Left ventricle myocardium inferior (tissue), 1 donor: ENCODE data around the gene NR2F1-AS1. TPM values are rescaled to one million over a fixed set of nuclear protein-coding genes. Genes with fewer than 3 reads are reported as not detected.

Source experiments
- DNase-seq: peaks from one replicate; pipeline ENCODE4 v3.0.0-alpha.2; 2020
- H3K27ac ChIP-seq: fragments of 200-600 bp; replicated peaks from 2 replicates; pipeline ENCODE4 v1.8.0; 2021
- H3K27me3 ChIP-seq: fragments of 200-600 bp; 2 replicates; pipeline ENCODE4 v1.8.0; 2021; ENCODE audit warnings: low read depth
- H3K36me3 ChIP-seq: fragments of 200-600 bp; 2 replicates; pipeline ENCODE4 v1.8.0; 2021
- H3K4me1 ChIP-seq: fragments of 200-600 bp; 2 replicates; pipeline ENCODE4 v1.8.0; 2021
- H3K4me3 ChIP-seq: fragments of 200-600 bp; 2 replicates; pipeline ENCODE4 v1.8.0; 2021; ENCODE audit warnings: mild to moderate bottlenecking, moderate library complexity
- H3K9me3 ChIP-seq: fragments of 200-600 bp; replicated peaks from 2 replicates; pipeline ENCODE4 v1.8.0; 2021
- CTCF ChIP-seq: fragments of 200-600 bp; IDR thresholded peaks from 2 replicates; pipeline ENCODE4 v1.8.0; 2021; ENCODE audit warnings: antibody characterized with exemption, mild to moderate bottlenecking, borderline replicate concordance
- intact Hi-C: fragments of 100-400 bp; cut with micrococcal nuclease; formaldehyde crosslinking; loops from one replicate; pipeline ENCODE4 v1.11.0; 2022
- total RNA-seq: library from RNA; stranded (reverse); fragmentation: NEBNext Ultra II Directional; extraction: Animal tissue kit (Norgen Biotek cat#: 25700); gene quantifications from one replicate; pipeline ENCODE4 v1.2.1, GENCODE V29; 2021
- donor health status: DM: no; HTN: yes; CAD: no; lungs with severe emphysema.

NR2F1-AS1 gene
- total RNA-seq, 1 donor from 2014 or later, result 0.60 TPM

DNA sequence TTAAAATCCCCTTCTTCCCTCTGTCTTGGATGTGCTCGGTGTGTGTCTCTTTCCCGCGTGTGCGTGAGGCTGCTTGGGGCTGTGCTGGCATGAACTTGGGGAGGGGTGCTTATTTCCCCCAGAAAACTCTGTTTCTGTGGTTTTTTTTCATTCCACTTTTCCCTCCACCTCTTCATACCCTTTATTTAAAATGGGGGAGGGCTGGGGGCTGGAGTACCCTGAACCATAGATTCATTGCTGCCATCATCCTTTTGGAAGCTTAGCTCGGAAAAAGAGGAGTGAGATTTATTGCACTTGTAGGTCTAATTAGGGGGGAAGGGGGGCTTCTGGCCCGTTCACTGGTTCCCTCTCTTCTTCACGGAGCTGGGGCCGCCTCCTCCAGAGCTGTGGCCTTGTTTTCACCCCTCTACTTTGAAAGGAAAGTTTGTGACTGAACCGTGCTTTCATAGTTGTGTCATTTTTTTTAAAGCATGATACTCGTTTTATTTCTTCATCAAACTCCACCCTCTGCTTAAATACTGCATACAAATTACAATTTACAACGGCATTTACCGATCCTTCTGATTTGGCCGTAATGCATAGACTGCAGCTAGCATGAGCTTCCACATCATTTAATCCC lies 4.9 kb upstream of the NR2F1-AS1 start:
- no peaks in the 10 kb centered on the region for H3K36me3 ChIP-seq

DNA sequence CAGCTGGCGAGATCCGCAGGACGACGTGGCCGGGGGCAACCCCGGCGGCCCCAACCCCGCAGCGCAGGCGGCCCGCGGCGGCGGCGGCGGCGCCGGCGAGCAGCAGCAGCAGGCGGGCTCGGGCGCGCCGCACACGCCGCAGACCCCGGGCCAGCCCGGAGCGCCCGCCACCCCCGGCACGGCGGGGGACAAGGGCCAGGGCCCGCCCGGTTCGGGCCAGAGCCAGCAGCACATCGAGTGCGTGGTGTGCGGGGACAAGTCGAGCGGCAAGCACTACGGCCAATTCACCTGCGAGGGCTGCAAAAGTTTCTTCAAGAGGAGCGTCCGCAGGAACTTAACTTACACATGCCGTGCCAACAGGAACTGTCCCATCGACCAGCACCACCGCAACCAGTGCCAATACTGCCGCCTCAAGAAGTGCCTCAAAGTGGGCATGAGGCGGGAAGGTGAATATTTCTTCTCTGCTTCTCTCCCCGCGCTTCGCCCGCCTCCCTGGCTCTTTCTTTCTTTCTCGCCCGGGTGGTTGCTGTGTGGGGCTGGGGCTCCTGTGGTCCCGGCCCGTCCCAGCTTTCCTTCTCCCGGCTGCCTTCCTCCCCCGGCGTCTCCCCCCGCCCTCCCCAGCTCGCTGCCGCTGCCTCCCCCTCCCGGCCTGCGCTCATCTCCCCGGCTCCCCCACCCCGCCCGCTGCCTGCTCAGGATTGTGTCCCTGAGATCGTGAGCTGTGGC lies 4.2 kb upstream of the NR2F1-AS1 start:
- no peak for TF ChIP-seq CTCF
- H3K27me3 ChIP-seq, result peaks cover 87% of the 10 kb centered on the region
- H3K4me1 ChIP-seq, result peaks cover 36% of the 10 kb centered on the region
- H3K36me3 ChIP-seq, result no peaks in the 10 kb centered on the region
- H3K27ac ChIP-seq, result no peak overlapping the region
- peak overlapping the region; percentile 65 for H3K4me3 ChIP-seq
- intact Hi-C loops, result no loop called here
- no peaks in the 10 kb centered on the region for H3K9me3 ChIP-seq
- no peak for DNase-seq

More for the DNA sequence above, 4.9 kb upstream of the NR2F1-AS1 start:
- H3K4me1 ChIP-seq, result peaks cover 30% of the 10 kb centered on the region
- peak overlapping the region; percentile 65 for H3K4me3 ChIP-seq
- TF ChIP-seq CTCF, result no peak
- H3K27ac ChIP-seq, result no peak overlapping the region
- intact Hi-C loops, result no loop called here
- no peaks in the 10 kb centered on the region for H3K9me3 ChIP-seq
- no peak for DNase-seq
- H3K27me3 ChIP-seq, result peaks cover 87% of the 10 kb centered on the region

DNA sequence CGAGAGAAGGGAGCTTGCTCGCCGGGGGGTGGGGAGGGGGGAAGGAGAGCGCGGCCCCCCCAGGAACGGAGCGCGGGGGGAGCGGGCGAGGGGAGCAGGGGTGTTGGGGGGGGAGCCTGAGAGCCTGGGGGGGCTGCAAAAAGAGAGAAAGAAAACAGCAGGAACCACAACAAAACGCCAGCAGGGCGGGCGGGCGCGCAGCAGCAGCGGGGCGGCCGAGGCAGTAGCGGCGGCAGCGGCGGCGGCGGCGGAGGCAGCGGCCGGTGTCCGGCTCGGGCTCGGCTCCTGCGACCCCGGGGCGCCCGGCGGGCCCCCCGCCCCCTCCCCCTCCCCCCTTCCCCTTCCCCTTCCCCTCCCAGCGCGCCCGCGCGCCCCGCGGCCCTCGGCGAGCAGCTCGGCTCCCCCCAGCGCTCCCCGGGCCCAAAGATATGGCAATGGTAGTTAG lies 3.6 kb upstream of the NR2F1-AS1 start:
- Histone ChIP-seq H3K9me3 (no peaks in the 10 kb centered on the region), H3K4me1 (peaks cover 42% of the 10 kb centered on the region), H3K4me3 (peak overlapping the region; percentile 65), H3K27me3 (peaks cover 87% of the 10 kb centered on the region), H3K27ac (no peak overlapping the region), H3K36me3 (no peaks in the 10 kb centered on the region)
- intact Hi-C loops, result no loop called here
- TF ChIP-seq CTCF, result no peak
- no peak for DNase-seq

DNA sequence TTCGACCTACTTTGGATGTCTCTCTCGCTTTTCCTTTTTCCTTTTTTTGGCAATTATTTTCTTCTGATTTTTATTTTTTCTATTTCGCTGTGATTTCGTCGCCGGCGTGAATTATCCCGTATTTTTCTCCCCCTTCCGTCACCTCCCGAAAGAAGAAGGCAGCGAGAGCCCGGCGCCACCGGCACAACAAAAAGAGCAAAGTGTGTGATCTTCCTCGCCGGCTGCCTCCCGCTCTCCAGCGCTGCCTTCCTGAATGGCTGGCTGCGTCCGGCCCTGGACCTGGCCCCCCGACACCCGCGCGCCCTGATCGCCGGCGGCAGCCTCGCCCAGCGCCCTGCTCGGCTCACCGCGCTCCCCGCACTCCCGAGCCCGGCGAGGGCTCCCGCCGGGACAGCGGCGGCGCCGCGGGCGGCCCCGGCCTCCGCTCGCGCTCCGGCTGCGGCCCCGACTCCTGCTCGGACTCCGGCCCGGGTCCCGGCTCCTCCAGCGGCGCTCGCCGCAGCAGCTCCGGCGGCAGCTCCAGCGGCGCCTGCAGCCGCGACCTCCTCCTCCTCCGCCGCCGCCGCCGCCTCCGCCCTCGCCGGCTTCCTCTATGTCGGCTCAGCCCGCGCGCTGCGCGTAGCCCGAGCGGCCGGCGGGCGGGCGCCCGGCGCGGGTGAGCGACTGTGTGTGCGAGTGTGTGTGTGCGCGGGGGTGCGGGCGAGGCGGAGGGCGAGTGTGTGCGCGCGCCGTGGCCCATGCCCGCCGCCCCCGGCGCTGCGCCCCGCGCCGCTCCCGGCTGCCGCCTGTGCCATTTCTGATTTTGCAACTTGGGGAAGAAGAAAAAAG lies 3.0 kb upstream of the NR2F1-AS1 start:
- Histone ChIP-seq H3K4me3 (peak overlapping the region; percentile 65), H3K27me3 (peaks cover 87% of the 10 kb centered on the region), H3K9me3 (no peaks in the 10 kb centered on the region), H3K4me1 (peaks cover 49% of the 10 kb centered on the region), H3K27ac (no peak overlapping the region), H3K36me3 (no peaks in the 10 kb centered on the region)
- TF ChIP-seq CTCF, result no peak
- DNase-seq, result no peak
- intact Hi-C loops, result no loop called here

DNA sequence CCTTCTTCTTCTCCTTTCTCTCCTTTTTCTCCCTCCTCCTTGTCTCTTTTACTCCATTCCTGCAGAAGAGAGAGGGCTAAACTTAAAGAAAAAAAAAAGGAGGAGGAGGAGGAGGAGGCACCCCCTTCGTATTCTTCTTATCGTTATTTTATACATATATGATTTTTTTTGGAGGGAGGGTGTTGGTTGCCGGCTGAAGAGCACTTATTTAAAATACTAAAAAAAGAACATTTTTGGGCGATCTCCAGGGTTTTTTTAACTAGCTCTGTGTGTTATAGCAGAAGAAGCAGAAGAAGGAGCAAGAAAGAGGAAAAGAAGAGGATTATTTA lies 2.4 kb upstream of the NR2F1-AS1 start:
- H3K4me1 ChIP-seq, result peaks cover 52% of the 10 kb centered on the region
- no peak overlapping the region for H3K27ac ChIP-seq
- peak overlapping the region; percentile 65 for H3K4me3 ChIP-seq
- H3K27me3 ChIP-seq, result peaks cover 87% of the 10 kb centered on the region
- no peak for DNase-seq
- no peaks in the 10 kb centered on the region for H3K9me3 ChIP-seq
- intact Hi-C loops, result no loop called here
- H3K36me3 ChIP-seq, result no peaks in the 10 kb centered on the region
- no peak for TF ChIP-seq CTCF
